ENCODE measurements around the gene CHSY1. TPM values are rescaled to one million over a fixed set of nuclear protein-coding genes. Genes with fewer than 3 reads are reported as not detected.

CHSY1 gene
- total RNA-seq, 2 experiments from 2014 or later: 5.0 to 14.3 TPM

DNA sequence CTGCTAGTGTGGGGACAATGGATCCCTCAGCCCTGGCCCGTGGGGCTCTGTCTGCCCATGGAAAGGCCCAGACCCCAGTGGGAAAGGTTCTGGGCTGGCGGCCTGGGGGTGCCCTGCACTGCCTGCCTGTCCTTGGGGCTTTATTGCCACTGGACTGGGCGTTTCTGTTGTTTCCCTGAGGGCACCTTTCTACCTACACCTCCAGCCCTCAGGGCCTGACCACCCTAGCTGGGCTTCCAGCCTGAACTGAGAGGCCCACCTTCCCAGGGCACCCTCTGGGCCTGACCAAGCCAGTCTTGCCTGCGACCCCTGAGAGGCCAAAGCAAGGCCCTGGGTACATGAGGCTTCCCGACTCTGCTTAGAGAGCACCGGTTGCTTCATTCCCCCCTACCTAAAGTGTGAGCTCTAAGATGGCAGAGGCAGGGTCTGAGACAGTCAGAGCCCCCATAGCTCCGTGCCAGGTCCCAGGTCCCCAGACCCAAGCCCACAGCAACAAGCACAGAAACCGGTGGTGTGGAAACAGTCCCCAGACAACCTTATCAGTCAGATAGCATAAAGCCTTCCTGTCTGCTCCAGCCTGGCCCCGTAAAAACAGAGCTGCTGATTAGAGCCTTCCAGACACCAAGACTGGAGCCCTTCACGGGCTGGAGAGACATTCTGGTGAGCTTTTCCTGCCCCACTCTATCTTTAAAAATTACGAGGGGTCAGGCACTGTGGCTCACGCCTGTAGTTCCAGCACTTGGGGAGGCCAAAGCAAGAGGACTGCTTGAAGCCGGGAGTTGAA, 102.8 kb downstream of the CHSY1 start:
- Histone ChIP-seq H3K9me3 (ENCODE audit: low read length) (no peaks in the 10 kb centered on the region), H3K4me2 (ENCODE audit: low read length) (no peak overlapping the region), H3K4me3 (ENCODE audit: low read depth, low read length, poor library complexity, severe bottlenecking) (no peak overlapping the region), H4K20me1 (ENCODE audit: insufficient read depth, low read length) (no peaks in the 10 kb centered on the region), H3K9me2 (ENCODE audit: insufficient read depth, low read length) (no peaks in the 10 kb centered on the region), H3K79me2 (ENCODE audit: insufficient read depth, low read depth, low read length) (no peaks in the 10 kb centered on the region), H3K4me1 (ENCODE audit: insufficient read depth, low read length, poor library complexity, severe bottlenecking) (peaks cover 4% of the 10 kb centered on the region), H2AFZ (ENCODE audit: low read length) (no peak overlapping the region), H3K27ac (ENCODE audit: low read depth, low read length, poor library complexity, severe bottlenecking) (no peak overlapping the region), H3K36me3 (ENCODE audit: insufficient read depth, low read length) (no peaks in the 10 kb centered on the region)
- BruUV-seq (replicated peaks): no TSS peak
- no peak for DNase-seq (ENCODE audit: low spot score)
- intact Hi-C loops (cut with micrococcal nuclease; ENCODE audit: unreplicated experiment): no loop called here
- ChIA-PET CTCF (ENCODE audit: unreplicated experiment) (no interaction called here), POLR2A (interaction anchor here (1.2 to 1.5 kb wide), 2 partner anchors 12 to 14 kb away, joined by 3 read pairs; no protein-coding TSS in a partner anchor)
- TF ChIP-seq, protein P1, sequence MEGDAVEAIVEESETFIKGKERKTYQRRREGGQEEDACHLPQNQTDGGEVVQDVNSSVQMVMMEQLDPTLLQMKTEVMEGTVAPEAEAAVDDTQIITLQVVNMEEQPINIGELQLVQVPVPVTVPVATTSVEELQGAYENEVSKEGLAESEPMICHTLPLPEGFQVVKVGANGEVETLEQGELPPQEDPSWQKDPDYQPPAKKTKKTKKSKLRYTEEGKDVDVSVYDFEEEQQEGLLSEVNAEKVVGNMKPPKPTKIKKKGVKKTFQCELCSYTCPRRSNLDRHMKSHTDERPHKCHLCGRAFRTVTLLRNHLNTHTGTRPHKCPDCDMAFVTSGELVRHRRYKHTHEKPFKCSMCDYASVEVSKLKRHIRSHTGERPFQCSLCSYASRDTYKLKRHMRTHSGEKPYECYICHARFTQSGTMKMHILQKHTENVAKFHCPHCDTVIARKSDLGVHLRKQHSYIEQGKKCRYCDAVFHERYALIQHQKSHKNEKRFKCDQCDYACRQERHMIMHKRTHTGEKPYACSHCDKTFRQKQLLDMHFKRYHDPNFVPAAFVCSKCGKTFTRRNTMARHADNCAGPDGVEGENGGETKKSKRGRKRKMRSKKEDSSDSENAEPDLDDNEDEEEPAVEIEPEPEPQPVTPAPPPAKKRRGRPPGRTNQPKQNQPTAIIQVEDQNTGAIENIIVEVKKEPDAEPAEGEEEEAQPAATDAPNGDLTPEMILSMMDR (conservative IDR thresholded peaks at IDR 0.05; ENCODE audit: low read length): no peak
- no peak for TF ChIP-seq EZH2phosphoT487 (IDR thresholded peaks at IDR 0.05; ENCODE audit: borderline replicate concordance, low read depth, low read length)

DNA sequence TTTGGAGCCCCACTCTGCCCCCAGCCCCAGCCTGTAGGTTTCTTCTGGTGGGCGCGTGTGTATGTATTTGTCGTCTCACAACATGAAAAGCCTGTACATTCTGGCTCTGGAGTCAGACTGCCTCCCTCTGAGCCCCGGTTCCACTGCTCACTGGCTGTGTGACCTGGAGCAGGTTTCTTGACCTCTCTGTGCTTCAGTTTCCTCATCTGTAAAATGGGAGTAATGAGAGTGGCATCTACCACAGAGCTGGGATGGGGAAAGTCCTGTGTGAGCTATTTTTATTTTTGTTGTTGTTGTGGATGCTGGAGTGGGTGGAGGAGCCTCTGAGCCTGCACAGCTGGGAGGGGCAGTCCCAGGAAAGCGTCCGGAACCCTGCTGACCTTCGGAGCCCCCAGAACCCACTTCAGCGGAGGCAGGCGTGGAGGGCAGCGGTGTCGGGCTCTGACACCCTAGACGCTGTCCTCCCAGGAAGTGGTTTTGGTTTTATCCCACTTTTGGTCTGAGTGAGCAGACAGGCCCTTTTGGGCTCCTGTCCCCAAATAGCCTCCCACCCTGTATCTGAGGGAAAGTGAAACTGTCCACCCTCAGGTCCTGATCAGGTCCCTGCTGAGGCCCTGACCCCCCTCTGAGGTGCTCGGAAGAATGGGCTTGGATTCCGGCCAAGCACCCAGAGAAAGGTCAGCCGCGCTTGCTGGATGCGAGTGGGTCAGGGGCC, 103.5 kb downstream of the CHSY1 start:
- BruUV-seq (replicated peaks): no TSS peak
- DNase-seq (ENCODE audit: low spot score): no peak
- POLR2A ChIA-PET: interaction anchor here (1.2 to 1.5 kb wide), 2 partner anchors 13 kb away, joined by 3 read pairs; no protein-coding TSS in a partner anchor

More for the DNA sequence above, 103.5 kb downstream of the CHSY1 start:
- no peaks in the 10 kb centered on the region for H3K9me3 ChIP-seq (ENCODE audit: low read length)
- no peaks in the 10 kb centered on the region for H3K36me3 ChIP-seq (ENCODE audit: insufficient read depth, low read length)
- peaks cover 4% of the 10 kb centered on the region for H3K4me1 ChIP-seq (ENCODE audit: insufficient read depth, low read length, poor library complexity, severe bottlenecking)
- CTCF ChIA-PET (ENCODE audit: unreplicated experiment): no interaction called here
- H3K9me2 ChIP-seq (ENCODE audit: insufficient read depth, low read length): no peaks in the 10 kb centered on the region
- no peaks in the 10 kb centered on the region for H3K79me2 ChIP-seq (ENCODE audit: insufficient read depth, low read depth, low read length)
- TF ChIP-seq EZH2phosphoT487 (IDR thresholded peaks at IDR 0.05; ENCODE audit: borderline replicate concordance, low read depth, low read length): no peak
- TF ChIP-seq, protein P1 (conservative IDR thresholded peaks at IDR 0.05; ENCODE audit: low read length): no peak
- H4K20me1 ChIP-seq (ENCODE audit: insufficient read depth, low read length): no peaks in the 10 kb centered on the region
- H3K27ac ChIP-seq (ENCODE audit: low read depth, low read length, poor library complexity, severe bottlenecking): no peak overlapping the region
- H2AFZ ChIP-seq (ENCODE audit: low read length): no peak overlapping the region
- H3K4me2 ChIP-seq (ENCODE audit: low read length): no peak overlapping the region
- intact Hi-C loops (cut with micrococcal nuclease; ENCODE audit: unreplicated experiment): no loop called here
- no peak overlapping the region for H3K4me3 ChIP-seq (ENCODE audit: low read depth, low read length, poor library complexity, severe bottlenecking)
